SJSA1 (cell line): Measurements from ENCODE around the gene CC2D1A. TPM values are rescaled to one million over a fixed set of nuclear protein-coding genes. Genes with fewer than 3 reads are reported as not detected.

Experiments used
- DNase-seq, 2 experiments: peaks; one replicate each; pipeline ENCODE4 v3.0.0-alpha.2; 2015 to 2020; ENCODE audit warnings: low spot score in 2 of 2, low read depth in 1 of 2
- H3K27ac ChIP-seq: fragments of 250-450 bp; sonication (Bioruptor Pico); 2 replicates; pipeline ENCODE4 v1.5.1; 2020; ENCODE audit warnings: mild to moderate bottlenecking, moderate library complexity
- H3K27me3 ChIP-seq: fragments of 250-450 bp; sonication (Bioruptor Pico); replicated peaks from 2 replicates; pipeline ENCODE4 v1.5.1; 2020; ENCODE audit warnings: mild to moderate bottlenecking, moderate library complexity
- H3K36me3 ChIP-seq: fragments of 250-450 bp; sonication (Bioruptor Pico); 2 replicates; pipeline ENCODE4 v1.5.1; 2020; ENCODE audit warnings: mild to moderate bottlenecking
- H3K4me1 ChIP-seq: fragments of 250-450 bp; sonication (Bioruptor Pico); replicated peaks from 2 replicates; pipeline ENCODE4 v1.6.1; 2021; ENCODE audit warnings: mild to moderate bottlenecking
- H3K4me3 ChIP-seq: fragments of 250-450 bp; sonication (Bioruptor Pico); 2 replicates; pipeline ENCODE4 v1.5.1; 2020; ENCODE audit warnings: mild to moderate bottlenecking
- H3K9me3 ChIP-seq: fragments of 250-450 bp; sonication (Bioruptor Pico); replicated peaks from 2 replicates; pipeline ENCODE4 v1.5.1; 2020; ENCODE audit warnings: mild to moderate bottlenecking
- total RNA-seq: library from RNA; depleted of rRNA; stranded (reverse); fragments of >200 nt; shearing (Covaris generic); gene quantifications from 2 replicates; pipeline ENCODE4 v1.2.3, GENCODE V29; 2014

CC2D1A gene
- total RNA-seq, 1 experiment from 2014 or later = 18.3 TPM

GRCh38 chr19:13951043-13951442 lies 45.0 kb downstream of the CC2D1A start:
- no peak overlapping the region for H3K4me3 ChIP-seq
- H3K27me3 ChIP-seq = no peaks in the 10 kb centered on the region
- H3K27ac ChIP-seq = no peak overlapping the region
- DNase-seq = no peak
- peaks cover 14% of the 10 kb centered on the region for H3K4me1 ChIP-seq
- H3K36me3 ChIP-seq = peaks cover 23% of the 10 kb centered on the region
- H3K9me3 ChIP-seq = no peaks in the 10 kb centered on the region

GRCh38 chr19:13951799-13952153 lies 45.8 kb downstream of the CC2D1A start:
- no peak for DNase-seq
- Histone ChIP-seq H3K27me3 (no peaks in the 10 kb centered on the region), H3K4me3 (peak overlapping the region; percentile 61), H3K4me1 (peaks cover 14% of the 10 kb centered on the region), H3K9me3 (no peaks in the 10 kb centered on the region), H3K36me3 (peaks cover 30% of the 10 kb centered on the region), H3K27ac (no peak overlapping the region)

GRCh38 chr19:13952154-13952930 lies 46.3 kb downstream of the CC2D1A start, which contains the start of gene DCAF15:
DCAF15 (plus strand) TSS chr19:13952509; CDS start chr19:13952513, 4 bp downstream.
- peaks cover 36% of the 10 kb centered on the region for H3K36me3 ChIP-seq
- H3K4me1 ChIP-seq = peaks cover 14% of the 10 kb centered on the region
- no peaks in the 10 kb centered on the region for H3K9me3 ChIP-seq
- peak within 1 kb of the TSS; percentile 81 for H3K27ac ChIP-seq
- no peaks in the 10 kb centered on the region for H3K27me3 ChIP-seq
- H3K4me3 ChIP-seq = peak within 1 kb of the TSS; percentile 61
- peak; percentile 98 to 100 for DNase-seq

- Histone ChIP-seq H3K27me3 (no peaks in the 10 kb centered on the region), H3K4me1 (peaks cover 14% of the 10 kb centered on the region), H3K9me3 (no peaks in the 10 kb centered on the region), H3K36me3 (peaks cover 43% of the 10 kb centered on the region), H3K4me3 (peak overlapping the region; percentile 61), H3K27ac (no peak overlapping the region)
- DNase-seq = peak; percentile 44 to 63
These were observed 47.0 kb downstream of the CC2D1A start for GRCh38 chr19:13952931-13953531.

GRCh38 chr19:13954185-13954584 lies 48.2 kb downstream of the CC2D1A start:
- no peak for DNase-seq
- no peak overlapping the region for H3K4me3 ChIP-seq

GRCh38 chr19:13955662-13956364 lies 49.8 kb downstream of the CC2D1A start:
- Histone ChIP-seq H3K36me3 (peaks cover 71% of the 10 kb centered on the region), H3K4me3 (no peak overlapping the region), H3K9me3 (no peaks in the 10 kb centered on the region), H3K4me1 (peaks cover 14% of the 10 kb centered on the region), H3K27me3 (no peaks in the 10 kb centered on the region), H3K27ac (no peak overlapping the region)
- no peak for DNase-seq

More at GRCh38 chr19:13954185-13954584, 48.2 kb downstream of the CC2D1A start:
- Histone ChIP-seq H3K4me1 (peaks cover 14% of the 10 kb centered on the region), H3K27me3 (no peaks in the 10 kb centered on the region), H3K36me3 (peaks cover 55% of the 10 kb centered on the region), H3K27ac (no peak overlapping the region), H3K9me3 (no peaks in the 10 kb centered on the region)

GRCh38 chr19:13956365-13956744 lies 50.4 kb downstream of the CC2D1A start:
- Histone ChIP-seq H3K27ac (no peak overlapping the region), H3K4me1 (peaks cover 14% of the 10 kb centered on the region), H3K9me3 (no peaks in the 10 kb centered on the region), H3K4me3 (no peak overlapping the region), H3K27me3 (no peaks in the 10 kb centered on the region), H3K36me3 (peaks cover 73% of the 10 kb centered on the region)
- DNase-seq = no peak

- DNase-seq = no peak
- no peak overlapping the region for H3K27ac ChIP-seq
- H3K4me3 ChIP-seq = no peak overlapping the region
- no peaks in the 10 kb centered on the region for H3K27me3 ChIP-seq
- H3K9me3 ChIP-seq = no peaks in the 10 kb centered on the region
- peaks cover 11% of the 10 kb centered on the region for H3K4me1 ChIP-seq
- H3K36me3 ChIP-seq = peaks cover 77% of the 10 kb centered on the region
These were observed 51.0 kb downstream of the CC2D1A start for GRCh38 chr19:13957051-13957450.

- no peak for DNase-seq
- Histone ChIP-seq H3K27ac (no peak overlapping the region), H3K4me3 (no peak overlapping the region), H3K4me1 (peaks cover 9% of the 10 kb centered on the region), H3K9me3 (no peaks in the 10 kb centered on the region), H3K36me3 (peaks cover 81% of the 10 kb centered on the region), H3K27me3 (no peaks in the 10 kb centered on the region)
These were observed 52.0 kb downstream of the CC2D1A start for GRCh38 chr19:13958043-13958442.

- Histone ChIP-seq H3K27ac (no peak overlapping the region), H3K9me3 (no peaks in the 10 kb centered on the region), H3K4me3 (no peak overlapping the region), H3K36me3 (peaks cover 78% of the 10 kb centered on the region), H3K27me3 (no peaks in the 10 kb centered on the region), H3K4me1 (peaks cover 2% of the 10 kb centered on the region)
- no peak for DNase-seq
These were observed 53.4 kb downstream of the CC2D1A start for GRCh38 chr19:13959141-13959961.

- no peak overlapping the region for H3K27ac ChIP-seq
- H3K27me3 ChIP-seq = no peaks in the 10 kb centered on the region
- no peak for DNase-seq
- H3K9me3 ChIP-seq = no peaks in the 10 kb centered on the region
- no peak overlapping the region for H3K4me3 ChIP-seq
- peaks cover 69% of the 10 kb centered on the region for H3K36me3 ChIP-seq
- peaks cover 10% of the 10 kb centered on the region for H3K4me1 ChIP-seq
These were observed 54.2 kb downstream of the CC2D1A start for GRCh38 chr19:13959962-13960862.

GRCh38 chr19:13960863-13961784 lies 55.1 kb downstream of the CC2D1A start:
- DNase-seq = no peak
- peaks cover 66% of the 10 kb centered on the region for H3K36me3 ChIP-seq
- H3K27ac ChIP-seq = no peak overlapping the region
- no peak overlapping the region for H3K4me3 ChIP-seq
- no peaks in the 10 kb centered on the region for H3K27me3 ChIP-seq
- no peaks in the 10 kb centered on the region for H3K9me3 ChIP-seq
- H3K4me1 ChIP-seq = peaks cover 16% of the 10 kb centered on the region
